GM11168 (cell line): ENCODE data around the gene UHRF1.
"Not testable (repeated sequence)": the region's sequence is repeated elsewhere in the genome, so short reads cannot be mapped to it uniquely, and the experiment has no call there.

Experiments
- in situ Hi-C: fragments of 300-500 bp; cut with MboI; formaldehyde crosslinking; loops from one replicate; pipeline ENCODE4 v1.12.0; 2022; ENCODE audit warnings: low sequenced_read_pairs; ENCODE audit not compliant: unreplicated experiment

The UHRF1 gene

DNA sequence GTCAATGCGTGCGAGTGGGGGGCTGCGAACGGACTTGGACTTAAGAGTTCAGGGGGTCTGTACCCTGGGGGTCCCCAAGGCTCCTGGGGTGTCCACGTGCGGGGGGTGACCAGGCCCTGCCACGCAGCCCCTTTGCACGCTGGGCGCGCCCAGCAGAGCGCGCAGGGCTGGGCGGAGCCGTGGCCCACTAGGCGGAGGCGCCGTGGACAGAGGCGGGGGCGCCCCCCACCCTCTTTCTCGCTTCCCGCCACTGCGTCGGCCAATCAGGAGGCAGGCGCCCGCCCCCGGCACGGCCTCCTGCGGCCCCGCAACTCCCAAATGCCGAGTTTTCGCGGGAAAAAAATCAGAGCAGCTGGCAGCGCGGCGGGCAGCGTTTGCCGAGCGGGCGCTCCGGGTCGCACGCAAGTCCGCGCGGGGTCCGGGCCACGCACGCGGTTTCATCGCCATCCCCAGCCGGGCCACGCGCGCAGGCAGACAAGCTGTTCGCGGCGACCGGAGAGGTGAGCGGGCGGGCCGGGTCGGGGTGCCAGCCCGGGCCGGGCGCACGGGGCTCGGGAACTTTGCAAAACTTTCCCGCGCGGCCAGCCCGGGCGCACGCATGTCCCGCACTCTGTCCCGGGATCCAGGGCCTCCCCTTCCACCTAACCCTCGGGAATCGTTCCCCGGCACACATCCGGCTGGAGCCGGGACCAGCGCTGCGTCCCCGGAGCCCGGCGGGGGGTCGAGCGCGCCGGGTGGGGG lies at the start of gene UHRF1:
TSS of gene UHRF1 (plus strand) at position 346 of the 741 bp plus-strand sequence. CDS start 1,385 bp downstream, outside the sequence.
- in situ Hi-C loops: no loop called here

DNA sequence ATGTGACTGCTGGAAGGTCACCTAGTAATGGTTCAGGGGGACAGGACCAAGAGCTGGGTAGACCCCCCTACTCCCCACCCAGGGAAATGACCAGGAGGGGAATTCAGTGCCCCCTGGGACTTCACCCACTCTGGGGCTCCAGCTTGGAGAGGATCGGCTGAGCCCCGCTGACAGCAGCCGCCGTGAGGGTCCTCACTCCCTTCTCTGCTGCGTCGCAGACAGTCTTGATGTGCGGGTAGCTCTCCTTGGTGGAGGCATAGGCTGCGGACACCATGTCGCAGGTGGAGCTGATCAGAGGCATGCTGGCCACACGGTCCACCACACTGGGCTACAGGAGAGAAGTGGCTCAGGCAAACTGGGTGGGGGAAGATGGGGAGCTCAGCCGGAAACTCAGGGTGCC lies 49.6 kb upstream of the UHRF1 start:
- in situ Hi-C loops: no loop called here

DNA sequence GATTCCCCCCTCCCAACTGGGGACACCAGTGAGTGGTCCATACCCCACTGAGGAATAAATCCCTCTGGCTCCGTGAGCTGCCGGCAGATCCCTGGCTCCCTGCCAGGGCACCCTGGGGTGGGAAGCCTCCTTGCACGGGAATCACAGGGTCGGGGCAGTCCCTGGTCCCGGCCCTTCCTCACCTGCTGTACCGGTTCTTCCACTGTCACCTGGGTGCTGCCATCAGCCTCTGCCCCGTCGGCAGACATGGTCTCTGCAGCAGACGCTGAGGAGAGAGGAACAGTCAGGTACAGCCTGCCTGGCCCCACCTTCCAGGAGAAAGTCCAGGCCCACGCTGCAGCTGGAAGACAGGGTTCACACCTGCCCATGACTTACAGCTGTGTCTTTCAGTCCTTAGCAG lies 48.2 kb upstream of the UHRF1 start:
- in situ Hi-C loops: no loop called here

DNA sequence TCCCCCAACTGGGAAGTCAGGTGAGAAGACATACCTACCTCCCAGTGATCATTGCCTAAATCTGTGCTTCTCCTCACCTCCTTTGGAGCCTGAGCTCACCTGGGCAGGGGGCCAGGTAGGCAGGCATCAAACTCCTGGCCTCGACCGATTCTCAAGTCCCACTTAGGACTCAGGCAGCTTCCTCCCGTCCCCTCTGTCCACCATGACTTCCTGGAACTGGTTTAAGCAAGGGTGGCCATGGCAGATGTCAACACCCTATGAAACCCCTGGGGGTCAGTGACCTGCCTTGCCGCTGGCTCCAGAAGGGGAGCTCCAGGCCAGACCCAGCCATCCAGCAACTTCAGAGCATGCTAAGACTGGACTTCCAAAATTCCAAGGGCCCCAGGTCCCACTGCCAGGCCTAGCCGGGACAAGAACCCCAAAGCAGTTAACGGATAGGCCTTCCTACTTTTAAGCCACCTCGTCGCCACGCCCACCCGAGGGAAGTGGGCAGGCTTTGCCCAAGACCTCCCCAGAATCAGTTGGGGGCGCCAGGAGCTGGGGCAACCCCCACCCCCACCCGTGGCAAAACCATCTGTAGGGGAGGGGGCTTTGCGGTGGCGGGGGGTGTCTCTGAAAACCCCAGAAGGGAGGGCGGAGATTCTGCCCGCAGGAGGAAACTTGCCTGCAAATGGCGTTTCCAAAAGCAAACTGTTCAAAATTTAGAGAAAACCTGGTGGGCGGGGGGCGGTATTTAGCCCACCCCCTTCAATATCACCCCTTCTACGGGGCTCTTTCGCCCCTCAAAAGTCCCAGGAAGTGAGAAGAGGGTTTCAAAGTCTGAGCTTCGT lies 42.5 kb upstream of the UHRF1 start:
- in situ Hi-C loops: no loop called here

DNA sequence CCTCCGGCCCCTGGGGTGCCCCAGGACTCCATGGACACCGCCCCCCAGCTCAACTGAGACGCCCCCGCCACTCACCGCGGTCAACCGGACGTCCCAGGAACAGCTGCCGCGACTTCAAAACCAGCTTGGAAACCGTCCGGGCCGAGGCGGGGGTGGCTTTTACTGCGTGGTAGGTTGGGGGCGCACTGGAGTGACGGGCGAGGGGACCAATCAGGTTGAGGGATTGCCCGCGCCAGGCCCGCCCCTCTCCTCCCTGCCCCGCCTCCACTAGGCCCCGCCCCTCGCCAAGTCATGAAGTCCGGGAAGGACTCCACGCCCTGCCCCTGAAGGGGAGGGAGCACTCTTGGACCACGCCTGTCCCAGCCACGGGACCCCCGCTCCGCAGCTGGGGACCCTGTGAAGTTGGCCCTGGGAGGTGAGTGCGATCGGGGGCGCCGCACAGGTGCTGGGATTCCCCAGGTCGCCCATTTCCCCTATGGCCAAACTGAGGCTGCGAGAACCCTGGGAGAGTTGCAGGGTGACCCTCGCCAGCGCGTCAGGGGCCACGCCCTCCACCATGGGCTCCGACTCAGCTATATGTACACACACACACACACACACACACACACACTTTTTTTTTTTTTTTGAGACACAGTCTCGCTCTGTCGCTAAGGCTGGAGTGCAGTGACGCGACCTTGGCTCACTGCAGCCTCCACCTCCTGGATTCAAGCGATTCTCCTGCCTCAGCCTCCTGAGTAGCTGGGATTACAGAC lies 41.6 kb upstream of the UHRF1 start, which contains the start of gene PLIN3:
TSS of gene PLIN3 (minus strand) at position 134 of the 752 bp plus-strand sequence. CDS start 6,273 bp downstream, outside the sequence.
- in situ Hi-C loops: no loop called here

DNA sequence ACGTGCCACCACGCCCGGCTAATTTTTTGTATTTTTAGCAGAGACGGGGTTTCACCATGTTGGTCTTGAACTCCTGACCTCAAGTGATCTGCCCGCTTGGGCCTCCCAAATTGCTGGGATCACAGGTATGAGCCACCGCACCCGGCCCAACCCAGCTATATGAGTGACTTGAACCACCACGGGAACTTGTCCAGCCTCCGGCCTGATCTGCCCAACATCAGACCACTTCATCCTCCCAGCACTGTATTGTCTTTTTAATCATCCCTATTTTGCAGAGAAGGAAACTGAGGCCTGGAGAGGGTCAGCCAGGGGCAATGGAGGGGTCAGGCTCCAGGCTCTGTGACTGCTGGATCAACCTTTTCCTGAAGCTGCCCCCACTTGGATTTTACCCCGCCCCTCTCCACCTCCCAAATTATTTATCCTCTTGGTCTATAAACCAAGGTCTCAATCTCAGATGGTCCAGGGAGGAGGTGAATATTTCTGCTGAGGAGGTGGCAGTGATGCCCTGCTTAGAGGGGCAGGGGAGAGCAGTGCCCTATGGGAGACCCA lies 40.9 kb upstream of the UHRF1 start:
- in situ Hi-C loops: no loop called here

DNA sequence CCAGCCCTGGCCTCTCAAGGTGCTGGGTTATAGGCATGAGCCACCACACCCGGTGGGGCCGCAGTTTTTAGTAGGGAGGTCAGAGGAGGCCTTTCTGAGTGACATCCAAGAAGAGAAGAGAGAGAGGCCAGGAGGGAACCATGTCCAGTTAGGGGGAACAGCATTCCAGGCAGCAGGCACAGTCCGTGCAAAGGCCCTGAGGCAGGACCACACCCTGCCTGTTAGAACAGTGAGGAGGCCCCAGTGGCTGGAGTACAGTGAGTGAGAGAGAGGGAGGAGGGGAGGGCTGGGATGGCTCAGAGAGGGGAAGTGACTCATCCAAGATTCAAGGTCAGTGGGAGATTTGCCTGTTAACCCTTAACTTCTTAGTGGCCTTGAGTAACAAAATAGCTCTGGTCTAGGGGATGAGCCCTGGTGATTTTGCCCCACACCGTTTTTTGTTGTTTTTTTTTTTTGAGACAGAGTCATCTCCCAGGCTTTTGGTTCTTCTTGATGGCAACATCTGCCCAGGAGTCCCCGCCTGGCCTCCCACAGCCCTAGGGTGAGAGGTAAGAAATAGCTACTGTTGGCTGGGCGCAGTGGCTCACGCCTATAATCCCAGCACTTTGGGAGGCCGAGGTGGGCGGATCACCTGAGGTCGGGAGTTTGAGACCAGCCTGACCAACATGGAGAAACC lies 39.1 kb upstream of the UHRF1 start:
- in situ Hi-C loops: loop anchor here (10.0 kb wide), 1 partner anchor 165 kb away; no protein-coding TSS in a partner anchor

DNA sequence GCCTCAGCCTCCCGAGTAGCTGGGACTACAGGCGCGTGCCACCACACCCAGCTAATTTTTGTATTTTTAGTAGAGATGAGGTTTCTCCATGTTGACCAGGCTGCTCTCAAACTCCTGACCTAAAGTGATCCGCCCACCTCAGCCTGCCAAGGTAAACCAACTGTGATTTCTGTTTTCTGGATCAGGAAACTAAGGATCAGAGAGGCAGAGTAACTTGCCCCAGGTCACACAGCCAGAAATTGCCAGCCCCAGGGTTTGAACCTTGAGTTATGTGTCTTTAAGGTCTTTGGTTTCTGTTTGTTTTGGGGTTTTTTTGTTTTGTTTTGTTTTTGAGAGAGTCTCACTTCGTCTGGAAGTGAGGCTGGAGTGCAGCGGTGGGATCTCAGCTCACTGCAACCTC lies 37.6 kb upstream of the UHRF1 start:
- in situ Hi-C loops: loop anchor here (10.0 kb wide), 1 partner anchor 163 kb away; no protein-coding TSS in a partner anchor

DNA sequence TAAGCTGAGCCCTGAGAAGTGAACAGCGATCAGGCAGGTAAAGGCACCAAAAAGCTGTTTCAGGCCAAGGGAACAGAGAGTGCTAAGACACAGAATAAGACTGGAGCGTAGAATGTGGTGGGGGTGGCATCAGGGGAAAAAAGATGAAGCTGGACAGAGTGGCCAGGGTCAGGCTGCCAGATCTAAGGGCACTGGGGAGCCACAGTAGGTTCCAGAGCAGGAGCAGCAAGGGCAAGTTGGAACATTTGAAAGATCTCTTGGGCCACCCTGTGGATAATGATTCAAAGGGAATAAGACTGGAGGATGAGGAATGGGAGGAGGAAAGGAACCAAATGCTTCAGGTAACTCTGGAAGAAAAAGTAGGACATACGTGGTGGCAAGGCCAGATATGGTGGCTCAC lies 35.4 kb upstream of the UHRF1 start:
- in situ Hi-C loops: loop anchor here (10.0 kb wide), 1 partner anchor 161 kb away; no protein-coding TSS in a partner anchor

DNA sequence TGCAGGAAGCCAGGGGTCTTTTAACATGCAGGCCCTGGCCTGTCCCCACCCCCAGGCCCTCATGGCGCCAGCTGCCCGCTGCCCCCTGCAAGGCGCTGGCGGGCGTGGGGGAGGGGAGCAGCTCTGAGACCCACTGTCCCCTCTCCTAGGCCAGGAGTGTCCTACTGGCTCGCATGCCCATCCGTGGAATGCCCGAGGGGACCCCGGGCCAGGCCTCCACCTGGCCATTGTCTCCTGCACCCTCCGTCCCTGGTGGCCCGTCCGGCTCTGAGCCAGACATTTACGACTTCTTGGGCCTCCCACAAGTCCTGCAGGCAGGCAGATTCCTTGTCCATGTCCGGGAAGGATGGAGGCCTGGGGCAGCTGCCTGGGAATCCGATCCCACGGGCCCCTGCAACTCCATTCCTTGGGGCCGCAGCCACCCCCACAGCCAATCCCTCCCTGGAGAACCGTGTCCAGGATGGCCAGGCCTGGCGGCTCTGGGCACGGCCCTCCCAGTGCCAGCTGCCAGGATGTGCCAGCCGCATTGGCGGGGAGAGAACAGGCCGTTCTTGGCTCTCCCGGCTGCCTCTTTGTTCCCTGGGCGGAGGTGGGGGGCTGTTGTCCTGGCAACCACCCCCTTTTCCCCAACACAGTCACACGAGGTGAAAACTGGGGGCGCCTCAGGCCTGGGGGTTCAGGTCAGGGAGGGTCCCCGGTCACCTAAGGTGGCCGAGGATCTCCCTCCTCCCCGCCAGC lies 31.4 kb upstream of the UHRF1 start:
- in situ Hi-C loops: loop anchor here (10.0 kb wide), 1 partner anchor 157 kb away; no protein-coding TSS in a partner anchor

DNA sequence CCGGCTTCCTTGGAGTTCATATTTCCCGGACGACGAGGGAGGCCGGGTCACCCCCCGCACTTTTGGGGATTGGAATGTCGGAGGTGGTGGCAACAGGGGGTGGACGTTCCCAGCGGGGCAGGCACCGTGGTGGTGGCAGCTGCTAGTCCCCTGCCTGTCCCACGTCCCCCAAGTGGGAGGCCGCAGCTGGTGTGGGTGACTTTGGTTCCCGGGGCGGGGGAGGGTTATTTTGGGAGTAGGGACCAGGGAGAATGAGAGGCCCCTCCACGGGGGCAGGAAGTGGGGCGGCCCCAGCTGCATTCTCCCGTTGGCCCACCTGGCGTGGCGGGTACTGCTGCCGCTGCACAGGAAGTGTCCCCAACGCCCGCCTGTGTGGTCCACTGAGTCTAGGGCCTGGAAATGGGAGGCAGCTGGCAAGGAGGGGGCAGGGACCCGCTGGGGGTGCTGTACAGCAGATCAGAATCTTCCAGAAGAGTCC lies 30.8 kb upstream of the UHRF1 start:
- in situ Hi-C loops: loop anchor here (10.0 kb wide), 1 partner anchor 156 kb away; no protein-coding TSS in a partner anchor

DNA sequence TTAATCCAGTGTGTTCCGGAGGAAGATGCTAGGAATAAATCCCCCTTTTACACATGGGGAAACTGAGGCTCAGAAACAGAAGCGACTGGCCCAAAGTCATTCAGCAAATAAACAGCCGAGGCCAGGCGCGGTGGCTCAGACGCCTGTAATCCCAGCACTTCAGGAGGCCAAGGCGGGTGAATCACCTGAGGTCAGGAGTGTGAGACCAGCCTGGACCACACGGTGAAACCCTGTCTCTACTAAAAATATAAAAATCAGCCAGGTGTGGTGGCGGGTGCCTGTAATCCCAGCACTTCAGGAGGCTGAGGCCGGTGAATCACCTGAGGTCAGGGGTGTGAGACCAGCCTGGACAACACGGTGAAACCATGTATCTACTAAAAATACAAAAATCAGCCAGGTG lies 30.3 kb upstream of the UHRF1 start:
- in situ Hi-C loops: loop anchor here (10.0 kb wide), 1 partner anchor 156 kb away; no protein-coding TSS in a partner anchor

DNA sequence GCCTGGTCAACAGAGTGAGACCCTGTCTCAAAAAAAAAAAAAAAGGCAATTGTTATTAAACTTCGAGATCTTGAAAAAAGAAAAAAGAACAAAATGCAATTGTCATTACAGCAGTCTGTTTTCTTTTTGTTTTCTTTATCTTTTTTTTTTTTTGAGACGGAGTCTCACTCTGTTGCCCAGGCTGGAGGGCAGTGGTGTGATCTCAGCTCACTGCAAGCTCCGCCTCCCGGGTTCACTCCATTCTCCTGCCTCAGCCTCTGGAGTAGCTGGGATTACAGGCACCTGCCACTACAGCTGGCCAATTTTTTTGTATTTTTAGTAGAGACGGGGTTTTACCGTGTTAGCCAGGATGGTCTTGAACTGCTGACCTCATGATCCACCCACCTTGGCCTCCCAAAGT lies 26.4 kb upstream of the UHRF1 start:
- in situ Hi-C loops: not testable (repeated sequence)

DNA sequence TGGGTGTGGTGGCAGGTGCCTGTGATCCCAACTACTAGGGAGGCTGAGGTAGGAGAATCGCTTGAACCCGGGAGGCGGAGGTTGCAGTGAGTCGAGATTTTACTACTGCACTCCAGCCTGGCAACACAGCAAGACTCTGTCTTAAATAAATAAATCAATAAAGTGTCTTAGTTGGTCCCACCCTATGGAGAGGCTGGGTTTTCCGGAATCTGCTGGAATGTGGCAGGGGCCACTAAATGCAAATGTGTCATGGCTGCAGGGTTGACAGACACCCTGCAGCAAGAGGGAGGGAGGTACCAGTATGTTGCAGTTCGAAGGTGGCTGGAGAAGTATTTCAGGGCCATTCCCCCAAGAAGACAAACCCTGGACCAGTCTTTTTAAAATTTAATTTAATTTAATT lies 24.3 kb upstream of the UHRF1 start:
- in situ Hi-C loops: not testable (repeated sequence)

DNA sequence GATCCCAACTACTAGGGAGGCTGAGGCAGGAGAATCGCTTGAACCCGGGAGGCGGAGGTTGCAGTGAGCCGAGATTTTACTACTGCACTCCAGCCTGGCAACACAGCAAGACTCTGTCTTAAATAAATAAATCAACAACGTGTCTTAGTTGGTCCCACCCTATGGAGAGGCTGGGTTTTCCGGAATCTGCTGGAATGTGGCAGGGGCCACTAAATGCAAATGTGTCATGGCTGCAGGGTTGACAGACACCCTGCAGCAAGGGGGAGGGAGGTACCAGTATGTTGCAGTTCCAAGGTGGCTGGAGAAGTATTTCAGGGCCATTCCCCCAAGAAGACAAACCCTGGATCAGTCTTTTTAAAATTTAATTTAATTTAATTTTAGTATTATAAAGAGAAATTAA lies 21.5 kb upstream of the UHRF1 start:
- in situ Hi-C loops: not testable (repeated sequence)

DNA sequence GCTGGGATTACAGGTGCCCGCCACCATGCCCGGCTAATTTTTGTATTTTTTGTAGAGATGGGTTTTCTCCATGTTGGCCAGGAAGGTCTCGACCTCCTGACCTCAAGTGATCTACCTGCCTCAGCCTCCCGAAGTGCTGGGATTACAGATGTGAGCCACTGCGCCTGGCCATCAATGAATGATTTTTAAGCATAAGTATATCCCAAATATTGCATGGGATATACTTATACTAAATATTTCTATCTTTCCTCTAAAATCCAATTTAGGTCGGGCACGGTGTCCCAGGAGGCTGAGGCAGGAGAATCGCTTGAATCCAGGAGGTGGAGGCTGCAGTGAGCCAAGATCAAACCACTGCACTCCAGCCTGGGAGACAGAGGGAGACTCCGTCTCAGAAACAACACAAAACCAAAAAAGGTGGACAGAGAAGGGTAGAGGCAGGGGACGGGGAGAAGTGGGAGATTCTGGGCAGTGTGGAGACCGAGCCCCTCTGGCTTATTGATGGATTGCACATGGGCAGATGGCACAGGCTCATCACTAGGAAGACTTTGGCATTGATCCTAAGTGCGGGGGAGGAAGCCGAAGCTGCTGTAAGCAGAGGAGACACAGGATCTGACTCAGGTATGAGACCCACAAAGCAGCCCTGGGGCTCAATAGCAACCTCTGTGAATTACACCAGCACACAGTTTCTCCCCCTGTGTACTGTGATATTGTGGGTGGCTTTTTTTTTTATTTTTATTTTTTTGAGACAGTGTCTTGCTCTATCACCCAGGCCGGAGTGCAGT lies 20.1 kb upstream of the UHRF1 start:
- in situ Hi-C loops: no loop called here

DNA sequence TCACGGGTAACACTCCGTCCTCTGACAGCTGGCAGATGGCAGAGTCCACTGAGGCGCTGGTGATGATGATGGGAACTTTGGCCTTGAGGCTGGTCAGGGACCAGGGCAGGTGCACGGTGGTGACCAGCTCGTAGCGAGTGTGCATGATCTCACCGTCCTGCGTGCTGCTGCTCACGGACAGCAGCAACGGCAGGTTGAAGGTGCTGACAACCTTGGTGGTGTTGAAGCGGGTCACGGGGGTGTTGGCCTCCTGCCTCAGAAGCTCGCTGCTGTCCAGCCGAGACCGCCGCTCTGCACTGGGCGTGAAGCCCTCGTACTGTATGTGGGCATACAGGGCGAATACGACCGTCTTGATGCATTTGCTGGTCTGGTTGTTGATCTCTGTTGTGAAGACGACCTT lies 18.2 kb upstream of the UHRF1 start:
- in situ Hi-C loops: no loop called here

DNA sequence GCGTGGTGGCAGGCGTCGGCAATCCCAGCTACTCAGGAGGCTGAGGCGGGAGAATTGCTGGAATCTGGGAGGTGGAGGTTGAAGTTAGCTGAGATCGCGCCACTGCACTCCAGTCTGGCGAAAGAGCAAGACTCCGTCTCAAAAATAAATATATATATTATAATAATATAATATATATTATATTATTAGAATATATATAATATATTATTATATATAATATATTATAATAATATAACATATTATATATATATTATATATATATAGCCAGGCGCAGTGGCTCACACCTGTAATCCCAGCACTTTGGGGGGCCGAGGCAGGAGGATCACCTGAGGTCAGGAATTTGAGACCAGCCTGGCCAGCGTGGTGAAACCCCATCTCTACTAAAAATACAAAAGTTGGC lies 16.3 kb upstream of the UHRF1 start:
- in situ Hi-C loops: not testable (repeated sequence)
